ENCODE data around the gene CAB39L.
A peak's percentile ranks its signal among the peaks of the same experiment; 100 is the strongest.

The CAB39L gene

DNA sequence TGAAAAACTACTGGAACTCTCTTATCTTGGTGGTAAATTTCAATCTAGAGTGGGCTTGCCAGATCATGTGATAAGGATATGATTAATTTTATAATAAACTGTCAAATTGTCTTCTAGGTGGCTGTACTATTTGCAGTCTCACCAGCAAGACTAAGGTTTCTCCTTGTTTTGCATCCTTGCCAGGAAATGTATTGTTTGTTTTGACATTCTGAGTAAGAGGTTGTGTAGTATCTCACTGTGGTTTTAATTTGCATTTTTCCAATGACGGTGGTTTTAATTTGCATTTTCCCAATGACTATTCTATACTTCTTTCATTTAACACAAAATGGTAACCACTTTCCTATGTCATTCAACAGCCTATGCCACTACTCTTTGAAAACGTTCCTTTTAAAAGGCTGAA lies 2.0 kb downstream of the CAB39L start:
- no peak for DNase-seq (ENCODE audit: low read depth, low spot score)

GRCh38 chr13:49441312-49441711 lies 2.6 kb downstream of the CAB39L start:
- DNase-seq (ENCODE audit: low read depth, low spot score) = no peak

DNA sequence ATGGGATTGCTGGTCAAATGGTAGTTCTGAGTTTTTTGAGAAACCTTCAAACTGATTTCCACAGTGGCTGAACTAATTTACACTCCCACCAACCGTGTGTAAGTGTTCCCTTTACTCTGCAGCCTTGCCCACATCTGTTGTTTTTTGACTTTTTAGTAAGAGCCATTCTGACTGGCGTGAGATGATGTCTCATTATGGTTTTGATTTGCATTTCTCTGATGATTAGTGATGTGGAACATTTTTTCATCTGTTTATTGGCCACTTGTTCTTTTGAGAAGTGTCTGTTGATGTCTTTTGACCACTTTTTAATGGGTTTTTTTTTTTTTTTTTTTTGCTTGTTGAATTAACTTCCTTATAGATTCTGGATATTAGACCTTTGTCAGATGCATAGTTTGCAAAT lies 4.3 kb downstream of the CAB39L start:
- no peak for DNase-seq (ENCODE audit: low read depth, low spot score)

- DNase-seq (ENCODE audit: low read depth, low spot score) = no peak
Measured at GRCh38 chr13:49437705-49438104, 6.2 kb downstream of the CAB39L start.

DNA sequence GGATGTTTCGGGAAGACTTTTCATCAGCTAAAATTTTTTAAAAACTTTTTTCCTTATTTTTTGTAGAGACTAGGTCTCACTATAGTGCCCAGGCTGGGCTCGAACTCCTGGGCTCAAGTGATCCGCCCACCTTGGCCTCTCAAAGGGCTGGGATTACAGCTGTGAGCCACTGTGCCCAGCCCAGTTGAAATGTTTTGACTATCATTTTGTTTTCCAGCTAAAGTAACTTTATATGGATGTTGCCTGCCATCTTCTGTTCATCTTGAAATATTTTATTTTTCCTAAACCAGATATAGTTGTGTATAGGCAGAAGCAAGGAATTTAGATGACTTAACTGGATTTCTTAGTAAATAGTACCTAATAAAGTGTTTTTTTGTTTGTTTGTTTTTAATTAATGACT lies 7.0 kb downstream of the CAB39L start:
- no peak for DNase-seq (ENCODE audit: low read depth, low spot score)

GRCh38 chr13:49435992-49436391 lies 7.9 kb downstream of the CAB39L start:
- no peak for DNase-seq (ENCODE audit: low read depth, low spot score)

DNA sequence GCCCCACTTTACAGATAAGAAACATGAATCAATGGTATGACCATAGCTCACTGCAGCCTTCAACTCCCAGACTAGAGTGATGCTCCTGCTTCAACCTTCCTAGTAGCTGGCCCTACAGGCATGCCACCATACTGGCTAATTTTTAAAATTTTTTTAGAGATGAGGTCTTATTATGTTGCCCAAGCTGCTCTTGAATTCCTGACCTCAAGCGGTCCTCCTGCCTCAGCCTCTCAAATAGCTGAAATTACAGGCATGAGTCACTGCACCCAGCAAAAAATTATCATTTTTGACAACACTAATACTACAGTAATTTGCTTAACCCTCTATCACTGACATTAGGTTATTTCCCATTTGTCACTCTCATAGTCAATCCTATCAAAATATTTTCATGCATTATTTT lies 14.7 kb downstream of the CAB39L start:
- no peak for DNase-seq (ENCODE audit: low read depth, low spot score)

- no peak for DNase-seq (ENCODE audit: low read depth, low spot score)
Measured at GRCh38 chr13:49428041-49428763, 15.7 kb downstream of the CAB39L start.

- DNase-seq (ENCODE audit: low read depth, low spot score) = no peak
Measured at GRCh38 chr13:49424011-49424560, 19.8 kb downstream of the CAB39L start.

DNA sequence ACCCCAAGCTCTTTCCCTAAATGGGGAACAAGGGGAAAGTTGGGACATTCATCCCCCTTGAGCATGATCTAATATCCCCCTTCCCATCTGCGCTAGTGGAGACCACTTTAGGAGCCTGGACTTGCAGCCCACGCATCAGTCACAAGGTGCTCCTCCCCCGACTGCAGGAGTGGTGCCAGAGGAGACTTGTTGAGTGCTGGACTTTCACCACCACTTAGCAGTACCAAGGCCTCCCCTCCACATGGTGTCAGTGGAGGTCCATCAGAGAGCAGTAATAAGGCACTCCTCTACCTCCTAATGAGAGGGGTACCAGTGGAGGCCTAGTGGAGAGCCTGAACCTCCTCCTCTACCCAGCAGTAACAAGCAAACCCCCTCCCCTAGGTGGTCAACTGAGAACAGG lies 22.5 kb downstream of the CAB39L start:
- peak; percentile 30 for DNase-seq (ENCODE audit: low read depth, low spot score)

- DNase-seq (ENCODE audit: low read depth, low spot score) = no peak
Measured at GRCh38 chr13:49419276-49419675, 24.6 kb downstream of the CAB39L start.

DNA sequence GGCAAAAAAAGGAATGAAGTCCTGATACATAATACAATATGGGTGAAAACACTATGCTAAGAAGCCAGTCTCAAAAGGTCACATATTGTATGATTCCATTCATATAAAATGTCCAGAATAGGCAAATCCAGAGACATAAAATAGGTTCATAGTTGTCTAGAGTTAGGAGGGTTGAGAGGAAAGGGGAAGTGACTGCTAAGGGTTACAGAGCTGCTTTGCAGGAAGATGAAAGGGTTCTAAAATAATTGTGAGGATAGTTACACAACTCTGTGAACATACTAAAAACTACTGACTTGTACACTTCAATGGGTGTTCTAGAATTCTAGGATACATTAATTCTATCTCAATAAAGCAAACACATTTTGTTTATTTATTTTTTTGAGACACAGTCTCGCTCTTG lies 25.7 kb downstream of the CAB39L start:
- no peak for DNase-seq (ENCODE audit: low read depth, low spot score)

DNA sequence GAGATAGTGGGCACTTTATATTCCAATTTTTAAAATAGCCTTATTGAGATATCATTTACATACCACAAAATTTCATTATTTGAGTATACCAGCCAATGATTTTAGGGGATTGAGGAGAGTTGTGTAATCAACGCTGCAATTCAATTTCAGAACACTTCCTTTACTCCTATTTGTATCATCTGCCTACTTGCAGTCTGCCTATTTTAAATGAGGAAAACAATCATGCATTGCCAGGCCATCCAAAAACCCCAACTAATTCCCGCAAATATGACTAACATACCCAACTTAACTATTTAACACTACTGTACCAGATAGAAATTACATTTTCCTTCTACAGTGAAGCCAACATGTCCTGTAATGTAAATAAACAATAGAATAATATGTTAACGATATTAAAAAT lies 26.7 kb downstream of the CAB39L start:
- DNase-seq (ENCODE audit: low read depth, low spot score) = no peak

- peak; percentile 60 for DNase-seq (ENCODE audit: low read depth, low spot score)
Measured at GRCh38 chr13:49412749-49413148, 31.1 kb downstream of the CAB39L start.

- DNase-seq (ENCODE audit: low read depth, low spot score) = no peak
Measured at GRCh38 chr13:49411353-49411752, 32.5 kb downstream of the CAB39L start.

- no peak for DNase-seq (ENCODE audit: low read depth, low spot score)
Measured at GRCh38 chr13:49410477-49410876, 33.4 kb downstream of the CAB39L start.

DNA sequence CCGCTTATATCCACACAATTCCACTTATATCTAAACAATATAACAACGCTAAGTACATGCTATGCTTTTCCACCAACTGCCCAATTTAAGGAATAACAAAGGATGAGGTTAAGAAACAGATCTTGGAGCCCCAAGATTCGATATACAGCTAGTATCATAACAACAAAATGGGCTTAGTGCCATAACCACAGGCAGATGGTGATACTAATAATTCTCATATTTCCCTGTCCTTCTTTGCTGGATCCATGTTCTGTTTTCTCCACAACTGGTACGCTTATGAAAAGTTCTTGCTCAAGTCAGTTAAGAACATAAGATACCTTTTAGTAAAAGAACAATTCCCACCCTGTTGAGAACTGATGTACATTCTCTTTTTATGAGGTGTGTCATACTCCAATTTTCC lies 33.9 kb downstream of the CAB39L start:
- no peak for DNase-seq (ENCODE audit: low read depth, low spot score)

DNA sequence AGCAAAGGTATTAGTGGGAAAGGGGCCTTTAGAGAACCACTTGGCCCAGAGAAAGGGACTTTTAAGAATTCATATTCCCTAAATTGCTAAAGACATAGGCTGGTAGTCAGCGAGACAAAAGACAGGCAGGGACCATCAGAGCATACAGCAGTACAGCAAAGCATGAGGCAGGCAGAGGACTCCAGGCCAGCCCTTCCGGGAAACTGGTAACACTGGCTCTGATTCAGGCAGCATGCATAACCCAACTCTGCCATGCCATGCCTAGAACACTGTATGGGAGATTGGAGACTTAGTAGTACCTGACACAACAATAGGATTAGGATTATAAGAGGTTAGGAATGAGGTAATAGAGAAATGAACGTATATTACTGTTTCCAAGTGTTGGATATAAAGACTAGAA lies 34.9 kb downstream of the CAB39L start:
- no peak for DNase-seq (ENCODE audit: low read depth, low spot score)

GRCh38 chr13:49407936-49408335 lies 35.9 kb downstream of the CAB39L start:
- DNase-seq (ENCODE audit: low read depth, low spot score) = no peak

GRCh38 chr13:49407068-49407467 lies 36.8 kb downstream of the CAB39L start:
- DNase-seq (ENCODE audit: low read depth, low spot score) = no peak

- DNase-seq (ENCODE audit: low read depth, low spot score) = no peak
Measured at GRCh38 chr13:49404703-49405020, 39.2 kb downstream of the CAB39L start.

GRCh38 chr13:49403996-49404702 lies 39.7 kb downstream of the CAB39L start:
- no peak for DNase-seq (ENCODE audit: low read depth, low spot score)

Measured in iPS DF 19.7 (cell line).